Skeletal muscle satellite cell (primary cell): Measurements from ENCODE around the gene UNC13D.
A peak's percentile ranks its signal among the peaks of the same experiment; 100 is the strongest.

Experiments used
- H3K27me3 ChIP-seq: 2 replicates; pipeline ENCODE4 v1.7.0; 2013; ENCODE audit warnings: low read length; ENCODE audit not compliant: control insufficient read depth, insufficient read depth
- H3K36me3 ChIP-seq: 2 replicates; pipeline ENCODE4 v1.7.0; 2013; ENCODE audit warnings: mild to moderate bottlenecking, control low read depth, low read length; ENCODE audit not compliant: insufficient read depth
- H3K4me1 ChIP-seq: 2 replicates; pipeline ENCODE4 v1.7.0; 2013; ENCODE audit warnings: low read length; ENCODE audit not compliant: control insufficient read depth, insufficient read depth
- H3K4me2 ChIP-seq: 2 replicates; pipeline ENCODE4 v1.7.0; 2013; ENCODE audit warnings: mild to moderate bottlenecking, low read length
- H3K4me3 ChIP-seq: 2 replicates; pipeline ENCODE4 v1.7.0; 2013; ENCODE audit warnings: low read length
- H3K9ac ChIP-seq: 2 replicates; pipeline ENCODE4 v1.7.0; 2013; ENCODE audit warnings: mild to moderate bottlenecking, low read depth, low read length, moderate library complexity
- H3K9me3 ChIP-seq: replicated peaks from 2 replicates; pipeline ENCODE4 v1.7.0; 2013; ENCODE audit warnings: mild to moderate bottlenecking, control low read depth, low read length

UNC13D gene

DNA sequence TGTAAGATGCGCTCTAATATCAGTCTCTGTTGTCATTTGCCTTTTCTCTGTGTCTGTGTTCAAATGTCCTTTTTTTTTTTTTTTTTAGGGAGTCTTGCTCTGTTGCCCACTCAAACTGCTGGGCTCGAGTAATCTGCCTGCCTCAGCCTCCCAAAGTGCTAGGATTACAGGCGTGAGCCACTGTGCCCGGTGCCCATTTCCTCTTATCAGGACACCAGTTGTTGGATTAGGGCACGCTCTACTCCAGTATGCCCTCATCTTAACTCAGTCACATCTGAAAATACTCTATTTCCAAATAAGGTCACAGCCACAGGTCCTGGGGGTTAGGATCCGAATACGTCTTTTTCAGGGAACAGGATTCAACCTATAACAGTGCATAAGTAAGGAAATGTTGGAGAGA lies 36.1 kb upstream of the UNC13D start:
- Histone ChIP-seq H3K4me1 (peaks cover 34% of the 10 kb centered on the region), H3K4me3 (no peak overlapping the region), H3K9ac (no peak overlapping the region), H3K27me3 (peaks cover 2% of the 10 kb centered on the region), H3K9me3 (no peaks in the 10 kb centered on the region), H3K4me2 (no peak overlapping the region), H3K36me3 (no peaks in the 10 kb centered on the region)

DNA sequence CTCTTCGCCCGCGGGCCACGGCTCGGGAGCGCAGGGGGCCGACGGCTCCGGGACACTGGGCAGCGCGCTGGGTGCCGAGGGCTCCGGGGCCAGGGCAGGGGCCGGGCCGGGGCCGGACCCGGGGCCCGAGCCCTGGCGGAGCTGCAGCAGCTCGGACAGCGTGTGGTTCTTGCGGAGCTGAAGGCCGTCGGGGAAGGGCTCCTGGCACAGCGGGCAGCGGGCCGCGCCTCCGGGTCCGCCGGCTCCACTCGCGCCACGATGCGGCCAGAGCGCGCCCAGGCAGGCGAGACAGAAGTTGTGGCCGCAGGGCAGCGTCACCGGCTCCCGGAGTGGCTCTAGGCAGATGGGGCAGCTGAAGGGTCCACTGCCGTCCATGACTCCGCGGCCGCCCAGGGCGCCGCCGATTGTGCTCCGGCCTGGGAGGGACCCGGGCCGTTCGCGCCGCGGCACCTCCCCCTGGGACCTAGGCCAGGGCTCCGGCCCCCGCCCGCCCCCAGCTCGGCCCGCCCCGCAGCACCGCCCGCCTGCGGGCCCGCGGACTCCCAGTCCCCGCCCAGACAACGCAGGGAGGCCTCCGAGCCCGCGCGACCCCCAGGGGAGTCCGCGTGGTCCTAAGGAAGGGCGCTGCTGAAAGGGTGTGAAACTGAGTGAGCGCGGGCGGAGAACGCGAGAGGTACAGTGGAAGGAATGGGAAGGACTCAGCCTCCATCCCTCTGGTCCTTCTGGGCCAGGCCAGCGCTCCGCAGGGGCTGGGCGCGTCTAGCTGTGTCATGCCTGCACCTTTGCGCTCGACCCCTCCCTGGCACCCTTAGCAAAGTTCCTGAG lies 34.2 kb upstream of the UNC13D start, which contains the start of gene TRIM47:
Gene TRIM47 (minus strand): TSS at position 408 of the 825 bp plus-strand sequence. CDS start 33 bp downstream, at position 375.
- Histone ChIP-seq H3K4me3 (peak within 1 kb of the TSS; percentile 68), H3K9ac (peak within 1 kb of the TSS; percentile 77), H3K4me2 (peak within 1 kb of the TSS; percentile 84), H3K4me1 (peaks cover 41% of the 10 kb centered on the region), H3K36me3 (no peaks in the 10 kb centered on the region), H3K27me3 (peaks cover 2% of the 10 kb centered on the region), H3K9me3 (no peaks in the 10 kb centered on the region)

DNA sequence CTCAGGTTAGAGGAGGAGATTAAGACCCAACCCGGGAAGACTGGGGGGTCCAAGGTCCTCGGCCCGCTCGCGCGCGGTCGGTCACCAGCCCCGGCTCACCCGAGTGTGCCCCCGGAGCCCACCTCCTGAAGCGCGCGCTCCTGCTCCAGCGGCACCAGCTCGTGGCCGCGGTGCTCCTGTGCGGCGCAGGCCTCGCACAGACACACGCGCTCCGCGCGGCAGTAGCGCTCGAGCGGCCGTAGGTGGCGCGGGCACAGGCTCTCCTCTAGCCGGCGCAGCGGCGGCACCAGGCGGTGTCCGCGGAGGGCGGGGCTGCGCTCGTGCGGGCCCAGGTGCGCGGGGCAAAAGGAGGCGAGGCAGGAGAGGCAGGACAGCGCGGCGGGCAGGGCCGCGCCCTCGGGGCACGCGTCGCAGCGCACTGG lies 33.6 kb upstream of the UNC13D start:
- H3K4me2 ChIP-seq, result peak overlapping the region; percentile 84
- no peaks in the 10 kb centered on the region for H3K9me3 ChIP-seq
- no peaks in the 10 kb centered on the region for H3K36me3 ChIP-seq
- H3K9ac ChIP-seq, result peak overlapping the region; percentile 77
- H3K4me1 ChIP-seq, result peaks cover 47% of the 10 kb centered on the region
- H3K4me3 ChIP-seq, result peak overlapping the region; percentile 68
- H3K27me3 ChIP-seq, result peaks cover 2% of the 10 kb centered on the region

DNA sequence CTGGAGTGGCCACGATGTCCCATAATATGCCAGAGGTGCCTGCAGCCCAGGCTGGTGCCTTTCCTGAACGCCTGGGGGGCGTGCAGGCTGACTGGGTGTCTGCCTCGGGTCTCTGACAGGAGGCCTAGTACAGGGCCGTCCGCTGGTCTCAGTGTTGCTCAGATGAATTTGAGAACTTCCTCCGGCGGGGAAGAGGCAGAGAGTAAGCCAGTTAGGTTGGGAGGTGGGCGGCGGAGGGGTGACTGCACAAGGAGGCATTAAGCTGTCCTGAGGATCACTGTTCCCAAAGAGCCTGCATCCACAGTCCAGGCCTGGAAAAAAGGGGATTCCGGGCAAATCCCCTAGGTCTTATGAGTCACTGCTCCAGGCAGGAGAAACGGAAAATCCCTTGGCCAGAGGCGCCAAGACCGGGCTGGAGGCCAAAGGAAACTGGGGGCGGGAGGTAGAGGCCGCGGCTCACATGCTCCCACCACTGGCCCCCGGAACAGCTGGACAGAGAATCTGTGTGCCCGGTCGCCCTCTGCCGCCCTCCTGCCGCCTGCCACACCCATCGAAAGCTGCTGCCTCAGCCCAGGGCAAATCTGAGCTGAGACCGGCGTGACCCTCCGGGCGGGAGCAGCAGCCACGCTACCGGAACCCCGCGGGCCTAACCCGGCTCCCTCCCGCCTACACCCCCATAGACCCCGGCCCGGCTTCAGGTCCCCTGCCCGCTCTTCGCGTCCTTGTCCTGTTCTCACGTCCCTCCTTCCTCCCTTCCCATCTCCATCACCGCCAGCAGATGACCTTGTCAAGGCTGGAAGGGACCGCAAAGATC lies 32.9 kb upstream of the UNC13D start:
- peak overlapping the region; percentile 77 for H3K9ac ChIP-seq
- peak overlapping the region; percentile 68 for H3K4me3 ChIP-seq
- H3K4me2 ChIP-seq, result peak overlapping the region; percentile 84
- no peaks in the 10 kb centered on the region for H3K9me3 ChIP-seq
- H3K4me1 ChIP-seq, result peaks cover 52% of the 10 kb centered on the region
- no peaks in the 10 kb centered on the region for H3K36me3 ChIP-seq
- H3K27me3 ChIP-seq, result peaks cover 2% of the 10 kb centered on the region

DNA sequence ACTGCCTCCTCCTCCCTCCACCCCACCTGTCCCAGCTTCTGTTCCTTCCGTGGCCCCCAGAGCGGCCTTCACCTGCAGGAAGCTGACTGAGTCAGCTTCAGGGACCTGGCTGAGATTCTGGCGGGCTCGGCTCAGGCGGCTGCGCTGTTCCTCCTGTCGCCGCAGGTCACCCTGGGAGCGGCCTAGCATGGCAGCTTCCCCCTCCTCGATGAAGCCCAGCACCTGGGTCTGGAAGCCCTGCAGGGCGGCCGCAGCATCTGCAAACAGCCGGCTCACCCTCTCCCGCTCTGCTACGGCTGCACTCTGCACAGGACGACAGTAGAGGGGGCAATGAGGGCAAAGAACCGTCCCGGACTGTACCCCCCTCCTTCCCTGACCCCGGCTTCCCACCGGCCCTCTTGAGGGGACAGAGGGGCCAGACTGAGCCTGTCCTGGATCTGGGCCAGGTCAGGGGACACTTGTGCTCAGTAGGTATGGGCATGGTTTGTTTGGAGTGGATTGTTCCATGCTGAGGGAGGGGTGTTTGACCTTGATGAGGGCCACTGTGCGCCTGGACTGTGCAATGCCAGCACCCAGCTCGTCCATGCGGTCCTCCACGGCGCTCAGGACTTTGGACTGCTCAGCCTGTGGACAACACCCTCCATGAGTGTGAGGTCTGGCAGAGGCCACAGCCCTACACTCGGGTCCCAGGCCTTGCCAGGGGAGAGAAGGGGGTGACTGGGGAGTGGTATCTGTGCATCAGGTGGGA lies 32.2 kb upstream of the UNC13D start:
- Histone ChIP-seq H3K36me3 (no peaks in the 10 kb centered on the region), H3K27me3 (peaks cover 2% of the 10 kb centered on the region), H3K9ac (peak overlapping the region; percentile 67), H3K9me3 (no peaks in the 10 kb centered on the region), H3K4me1 (peaks cover 52% of the 10 kb centered on the region), H3K4me2 (peak overlapping the region; percentile 84), H3K4me3 (peak overlapping the region; percentile 68)

DNA sequence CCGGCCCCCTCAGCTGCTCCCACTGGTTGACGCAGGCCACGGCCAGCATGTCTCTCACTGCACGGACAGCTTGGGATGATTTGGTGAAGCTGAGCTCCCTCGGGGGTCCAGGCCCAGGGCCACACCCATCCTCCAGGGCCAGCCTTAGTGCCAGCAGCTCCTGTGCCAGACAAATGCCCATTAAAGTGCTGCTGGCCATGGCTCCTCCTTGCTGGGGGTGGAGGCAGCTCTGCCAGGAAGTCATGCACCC lies 31.7 kb upstream of the UNC13D start:
- Histone ChIP-seq H3K4me2 (peak overlapping the region; percentile 84), H3K4me3 (no peak overlapping the region), H3K9me3 (no peaks in the 10 kb centered on the region), H3K4me1 (peaks cover 52% of the 10 kb centered on the region), H3K36me3 (no peaks in the 10 kb centered on the region), H3K9ac (peak overlapping the region; percentile 44), H3K27me3 (peaks cover 2% of the 10 kb centered on the region)

DNA sequence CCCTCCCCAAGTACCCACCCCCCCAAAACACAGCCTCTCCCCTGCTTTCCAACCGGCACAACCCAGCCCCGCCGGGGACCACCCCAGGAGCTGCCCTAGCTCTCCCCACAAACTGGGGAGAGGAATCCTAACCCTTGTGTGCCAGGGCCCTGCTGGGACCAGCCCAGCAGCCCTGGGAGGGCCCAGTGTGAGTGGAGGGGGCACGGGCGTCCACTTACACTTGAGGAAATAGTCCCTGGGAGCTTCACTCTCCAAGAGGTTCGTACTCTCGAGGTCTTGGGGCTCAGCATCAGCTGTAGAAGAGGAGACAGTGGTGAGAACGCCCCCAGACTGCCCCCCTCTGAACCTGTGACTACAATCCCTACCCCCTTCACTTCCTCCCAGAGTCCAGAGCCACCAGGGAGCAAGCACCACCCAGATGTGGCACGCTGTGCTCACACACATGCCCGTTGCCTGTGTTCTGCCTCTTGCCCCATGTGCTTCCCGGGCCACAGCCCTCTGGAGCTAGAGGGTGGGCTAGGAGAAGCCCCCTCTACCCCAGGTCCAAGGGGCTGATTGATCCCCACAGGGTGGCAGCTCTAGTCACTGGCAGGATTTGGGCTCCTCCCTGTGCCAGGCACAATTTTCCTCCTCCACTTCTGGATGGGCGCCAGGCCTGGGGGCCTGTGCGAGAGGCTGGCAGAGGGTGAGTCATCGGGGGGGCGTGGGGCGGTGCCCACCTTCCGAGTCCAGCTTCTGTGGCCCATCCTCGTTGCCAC lies 31.2 kb upstream of the UNC13D start:
- Histone ChIP-seq H3K27me3 (peaks cover 2% of the 10 kb centered on the region), H3K4me1 (peaks cover 52% of the 10 kb centered on the region), H3K4me2 (peak overlapping the region; percentile 84), H3K9ac (peak overlapping the region; percentile 44), H3K9me3 (no peaks in the 10 kb centered on the region), H3K4me3 (no peak overlapping the region), H3K36me3 (no peaks in the 10 kb centered on the region)

DNA sequence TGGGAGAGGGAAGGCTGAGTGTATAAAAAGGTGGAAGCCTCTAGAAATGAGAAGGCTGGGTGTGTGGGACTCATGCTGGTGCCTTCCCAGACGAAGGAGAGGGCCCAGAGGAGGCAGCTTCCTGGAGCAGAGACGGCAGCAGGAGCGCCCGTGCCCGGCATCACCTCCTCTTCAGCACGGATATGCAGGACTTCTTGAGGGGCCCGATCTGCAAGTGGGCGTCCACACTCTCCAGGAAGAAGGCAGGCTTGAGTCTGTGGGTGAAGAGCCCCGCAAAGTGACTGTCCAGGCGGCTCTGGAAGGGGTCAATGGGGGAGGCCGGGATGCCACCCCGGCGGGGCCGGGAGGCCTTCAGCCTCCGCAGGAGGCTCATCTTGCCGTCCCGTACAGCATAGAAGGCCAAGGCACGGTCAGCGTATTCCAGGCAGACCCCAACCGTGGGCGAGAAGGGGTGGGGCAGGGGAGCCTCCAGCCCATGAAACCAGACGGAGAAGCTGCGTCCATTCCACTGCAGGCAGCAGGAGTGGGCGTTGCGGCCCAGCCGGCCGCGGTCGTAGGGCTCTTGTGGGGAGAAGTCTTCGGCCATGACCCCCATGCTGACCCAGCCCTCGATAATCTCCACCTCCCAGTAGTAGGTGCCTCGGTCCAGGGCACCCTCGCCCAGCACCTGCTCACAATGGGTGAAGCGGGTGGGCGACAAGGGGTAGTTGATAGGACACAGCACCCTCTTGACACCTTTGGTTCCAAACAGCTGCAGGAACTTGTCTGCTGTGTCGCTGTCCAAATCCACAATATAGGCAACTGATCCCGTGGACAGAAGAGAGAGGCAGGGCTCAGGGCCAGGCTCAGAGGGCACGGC lies 30.3 kb upstream of the UNC13D start:
- H3K4me1 ChIP-seq, result peaks cover 57% of the 10 kb centered on the region
- no peaks in the 10 kb centered on the region for H3K9me3 ChIP-seq
- no peaks in the 10 kb centered on the region for H3K36me3 ChIP-seq
- H3K4me2 ChIP-seq, result no peak overlapping the region
- H3K27me3 ChIP-seq, result no peaks in the 10 kb centered on the region
- no peak overlapping the region for H3K9ac ChIP-seq
- H3K4me3 ChIP-seq, result no peak overlapping the region

DNA sequence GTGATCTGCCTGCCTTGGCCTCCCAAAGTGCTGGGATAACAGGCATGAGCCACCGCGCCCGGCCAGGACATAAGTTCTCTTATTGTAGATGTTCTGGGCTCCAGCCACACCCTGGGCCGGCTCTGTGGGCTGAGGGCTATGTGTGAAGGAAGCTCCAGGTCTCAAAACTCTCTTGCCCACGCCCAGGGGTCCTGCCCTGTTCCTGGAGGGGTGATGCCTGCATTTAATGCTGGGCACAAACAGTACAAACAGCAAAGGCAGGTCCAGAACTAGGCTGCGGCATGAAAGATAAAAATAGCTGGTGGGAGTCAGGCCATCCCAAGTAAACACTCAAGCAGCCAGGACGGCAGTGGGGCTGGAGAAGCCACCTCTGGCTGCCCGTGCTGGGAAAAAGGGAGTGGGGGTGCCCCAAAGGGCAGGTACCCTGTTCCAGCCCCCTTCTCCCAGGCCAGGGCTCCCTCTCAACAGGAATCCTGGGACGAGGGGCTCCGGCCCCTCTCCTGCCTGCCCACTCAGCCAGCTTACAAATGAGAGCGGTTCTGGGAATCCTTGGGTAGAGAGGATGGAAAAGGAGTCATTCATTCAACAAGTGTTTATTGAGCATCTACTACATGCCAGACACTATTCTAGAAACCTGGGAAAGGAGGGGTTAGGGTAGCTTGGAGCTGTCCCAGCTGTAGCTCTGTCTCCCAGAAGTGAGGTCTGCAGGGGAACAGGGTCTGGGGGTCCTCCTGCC lies 29.6 kb upstream of the UNC13D start:
- no peak overlapping the region for H3K9ac ChIP-seq
- no peaks in the 10 kb centered on the region for H3K27me3 ChIP-seq
- peaks cover 62% of the 10 kb centered on the region for H3K4me1 ChIP-seq

More for the DNA sequence above, 29.6 kb upstream of the UNC13D start:
- no peak overlapping the region for H3K4me3 ChIP-seq
- H3K9me3 ChIP-seq, result no peaks in the 10 kb centered on the region
- H3K4me2 ChIP-seq, result no peak overlapping the region
- H3K36me3 ChIP-seq, result no peaks in the 10 kb centered on the region
